ENCODE measurements around the gene DDA1. TPM values are rescaled to one million over a fixed set of nuclear protein-coding genes. Genes with fewer than 3 reads are reported as not detected.

The DDA1 gene
- total and polyA plus RNA-seq, 2 of the 13 experiments (the other 11 are each of a cell fraction or from before 2014, with no cell fraction given) = 24.5 to 26.0 TPM

DNA sequence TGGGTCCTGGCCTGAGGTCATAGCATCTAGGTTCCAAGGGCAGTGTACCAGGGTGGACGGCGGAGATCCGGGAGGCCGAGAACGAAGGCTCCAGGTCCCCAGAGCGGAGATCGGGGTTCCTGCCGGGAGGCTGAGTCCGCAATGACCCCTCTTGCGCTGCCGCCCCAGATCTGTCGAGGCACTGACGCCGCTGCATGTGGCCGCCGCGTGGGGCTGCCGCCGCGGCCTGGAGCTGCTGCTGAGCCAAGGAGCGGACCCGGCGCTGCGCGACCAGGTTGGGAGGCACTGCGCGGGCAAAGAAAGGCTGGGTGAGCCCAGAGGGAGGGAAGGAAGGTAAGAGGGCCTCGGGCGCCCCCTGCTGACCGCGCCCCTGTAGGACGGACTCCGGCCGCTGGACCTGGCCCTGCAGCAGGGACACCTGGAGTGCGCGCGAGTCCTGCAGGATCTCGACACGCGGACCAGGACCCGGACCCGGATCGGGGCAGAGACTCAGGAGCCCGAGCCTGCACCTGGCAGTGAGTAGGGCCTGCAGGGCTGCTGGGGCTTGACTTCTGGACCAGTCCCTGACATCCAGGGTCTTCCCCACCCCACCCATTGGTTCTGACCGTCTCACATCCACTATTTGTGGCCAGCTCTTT lies 26.8 kb upstream of the DDA1 start (continued):
- TF ChIP-seq PHF8 (CRISPR knock-in tag; IDR thresholded peaks at IDR 0.05) (0 out of 2 replicates have a peak, but pooled peaks have one; percentile 43), ZNF543 (CRISPR knock-in tag; IDR thresholded peaks at IDR 0.05) (0 out of 2 replicates have a peak, but pooled peaks have one; percentile 63), CBX5 (CRISPR knock-in tag; IDR thresholded peaks at IDR 0.05; ENCODE audit: borderline replicate concordance) (0 out of 2 replicates have a peak, but pooled peaks have one; percentile 15), SIN3A (IDR thresholded peaks at IDR 0.05; ENCODE audit: borderline replicate concordance, low read depth, low read length) (no peak), ONECUT2 (CRISPR knock-in tag; IDR thresholded peaks at IDR 0.05) (no peak), ZBTB21 (CRISPR knock-in tag; IDR thresholded peaks at IDR 0.05) (no peak), FOSL2 (CRISPR knock-in tag; IDR thresholded peaks at IDR 0.05) (no peak), MAF1 (CRISPR knock-in tag; IDR thresholded peaks at IDR 0.05; ENCODE audit: borderline replicate concordance) (no peak), ZNF180 (CRISPR knock-in tag; IDR thresholded peaks at IDR 0.05; ENCODE audit: borderline replicate concordance, low read depth) (no peak), FOXP1 (IDR thresholded peaks at IDR 0.05) (no peak), FOXP1 (CRISPR knock-in tag; IDR thresholded peaks at IDR 0.05) (no peak), ZNF382 (CRISPR knock-in tag; IDR thresholded peaks at IDR 0.05; ENCODE audit: borderline replicate concordance) (no peak), ZNF30 (CRISPR knock-in tag; IDR thresholded peaks at IDR 0.05) (no peak), BCL3 (CRISPR knock-in tag; IDR thresholded peaks at IDR 0.05) (peak; percentile 56; the same call in 1 of the 2 replicates), BCLAF1 (IDR thresholded peaks at IDR 0.05) (no peak), DZIP1 (CRISPR knock-in tag; IDR thresholded peaks at IDR 0.05) (no peak)
- TF ChIP-seq, protein P1, sequence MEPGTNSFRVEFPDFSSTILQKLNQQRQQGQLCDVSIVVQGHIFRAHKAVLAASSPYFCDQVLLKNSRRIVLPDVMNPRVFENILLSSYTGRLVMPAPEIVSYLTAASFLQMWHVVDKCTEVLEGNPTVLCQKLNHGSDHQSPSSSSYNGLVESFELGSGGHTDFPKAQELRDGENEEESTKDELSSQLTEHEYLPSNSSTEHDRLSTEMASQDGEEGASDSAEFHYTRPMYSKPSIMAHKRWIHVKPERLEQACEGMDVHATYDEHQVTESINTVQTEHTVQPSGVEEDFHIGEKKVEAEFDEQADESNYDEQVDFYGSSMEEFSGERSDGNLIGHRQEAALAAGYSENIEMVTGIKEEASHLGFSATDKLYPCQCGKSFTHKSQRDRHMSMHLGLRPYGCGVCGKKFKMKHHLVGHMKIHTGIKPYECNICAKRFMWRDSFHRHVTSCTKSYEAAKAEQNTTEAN (CRISPR knock-in tag; conservative IDR thresholded peaks at IDR 0.05) = no peak
- TF ChIP-seq, protein P2, sequence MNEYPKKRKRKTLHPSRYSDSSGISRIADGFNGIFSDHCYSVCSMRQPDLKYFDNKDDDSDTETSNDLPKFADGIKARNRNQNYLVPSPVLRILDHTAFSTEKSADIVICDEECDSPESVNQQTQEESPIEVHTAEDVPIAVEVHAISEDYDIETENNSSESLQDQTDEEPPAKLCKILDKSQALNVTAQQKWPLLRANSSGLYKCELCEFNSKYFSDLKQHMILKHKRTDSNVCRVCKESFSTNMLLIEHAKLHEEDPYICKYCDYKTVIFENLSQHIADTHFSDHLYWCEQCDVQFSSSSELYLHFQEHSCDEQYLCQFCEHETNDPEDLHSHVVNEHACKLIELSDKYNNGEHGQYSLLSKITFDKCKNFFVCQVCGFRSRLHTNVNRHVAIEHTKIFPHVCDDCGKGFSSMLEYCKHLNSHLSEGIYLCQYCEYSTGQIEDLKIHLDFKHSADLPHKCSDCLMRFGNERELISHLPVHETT (CRISPR knock-in tag; conservative IDR thresholded peaks at IDR 0.05) = no peak
- TF ChIP-seq, protein P3, sequence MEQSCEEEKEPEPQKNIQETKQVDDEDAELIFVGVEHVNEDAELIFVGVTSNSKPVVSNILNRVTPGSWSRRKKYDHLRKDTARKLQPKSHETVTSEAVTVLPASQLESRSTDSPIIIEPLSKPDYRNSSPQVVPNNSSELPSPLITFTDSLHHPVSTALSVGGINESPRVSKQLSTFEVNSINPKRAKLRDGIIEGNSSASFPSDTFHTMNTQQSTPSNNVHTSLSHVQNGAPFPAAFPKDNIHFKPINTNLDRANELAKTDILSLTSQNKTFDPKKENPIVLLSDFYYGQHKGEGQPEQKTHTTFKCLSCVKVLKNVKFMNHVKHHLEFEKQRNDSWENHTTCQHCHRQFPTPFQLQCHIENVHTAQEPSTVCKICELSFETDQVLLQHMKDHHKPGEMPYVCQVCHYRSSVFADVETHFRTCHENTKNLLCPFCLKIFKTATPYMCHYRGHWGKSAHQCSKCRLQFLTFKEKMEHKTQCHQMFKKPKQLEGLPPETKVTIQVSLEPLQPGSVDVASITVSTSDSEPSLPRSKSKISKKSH (CRISPR knock-in tag; IDR thresholded peaks at IDR 0.05; ENCODE audit: borderline replicate concordance) = 0 out of 2 replicates have a peak, but pooled peaks have one; percentile 45
